HepG2 (cell line): ENCODE measurements around the gene FAM228B. TPM values are rescaled to one million over a fixed set of nuclear protein-coding genes. Genes with fewer than 3 reads are reported as not detected.

ENCODE experiments used
- ATF7-NPFF ChIP-seq: sonication (generic); formaldehyde crosslinking; IDR thresholded peaks from 2 replicates; pipeline ENCODE4 v1.8.1; 2023; ENCODE audit warnings: mild to moderate bottlenecking, low read depth, missing genetic modification reagents, moderate library complexity
- CBX2 ChIP-seq, 2 experiments: fragments of 200-600 bp in 1 of 2; sonication (generic); formaldehyde crosslinking in 1 of 2; IDR thresholded peaks; 2 replicates each; pipeline versions ENCODE4 v1.7.0 to v1.8.1; 2018 to 2022; ENCODE audit warnings: low read depth in 2 of 2, low read length in 1 of 2, mild to moderate bottlenecking in 1 of 2, missing genetic modification reagents in 1 of 2
- CBX5 ChIP-seq: sonication (generic); formaldehyde crosslinking; IDR thresholded peaks from 2 replicates; pipeline ENCODE4 v1.4.0; 2020; ENCODE audit warnings: missing genetic modification reagents, borderline replicate concordance
- ELF3 ChIP-seq: IDR thresholded peaks from 2 replicates; pipeline ENCODE4 v1.6.1; 2016; ENCODE audit warnings: missing genetic modification reagents, missing compliant biosample characterization
- FOXK1 ChIP-seq: sonication (generic); formaldehyde crosslinking; IDR thresholded peaks from 2 replicates; pipeline ENCODE4 v1.4.0; 2020; ENCODE audit warnings: low read depth, missing genetic modification reagents, borderline replicate concordance
- FOXP1 ChIP-seq, 2 experiments: fragments of 450-650 bp in 1 of 2; IDR thresholded peaks; 2 replicates each; pipeline ENCODE4 v1.6.1; 2017 to 2018; ENCODE audit warnings: antibody characterized with exemption in 1 of 2
- KLF16 ChIP-seq, 2 experiments: sonication (generic) in 1 of 2; formaldehyde crosslinking in 1 of 2; IDR thresholded peaks; 2 replicates each; pipeline versions ENCODE4 v1.6.1 to v1.8.0; 2016 to 2023; ENCODE audit warnings: missing genetic modification reagents in 2 of 2, missing compliant biosample characterization in 1 of 2
- PPARG ChIP-seq: conservative IDR thresholded peaks from 2 replicates; pipeline ENCODE4 v1.6.1; 2016; ENCODE audit warnings: missing biosample characterization, missing genetic modification reagents
- REPIN1 ChIP-seq: sonication (generic); formaldehyde crosslinking; IDR thresholded peaks from 2 replicates; pipeline ENCODE4 v1.8.0; 2022; ENCODE audit warnings: missing genetic modification reagents, low read depth, mild to moderate bottlenecking, borderline replicate concordance
- TEAD3 ChIP-seq: optimal IDR thresholded peaks from 2 replicates; pipeline ENCODE3; 2016; ENCODE audit warnings: borderline replicate concordance
- TGIF2 ChIP-seq: IDR thresholded peaks from 2 replicates; pipeline ENCODE4 v1.6.1; 2016; ENCODE audit warnings: control low read depth, missing compliant biosample characterization
- WIZ ChIP-seq: sonication (generic); formaldehyde crosslinking; IDR thresholded peaks from 2 replicates; pipeline ENCODE4 v1.5.1; 2020; ENCODE audit warnings: mild to moderate bottlenecking, missing genetic modification reagents
- ZNF563 ChIP-seq: sonication (generic); formaldehyde crosslinking; IDR thresholded peaks from 2 replicates; pipeline ENCODE4 v1.8.0; 2022; ENCODE audit warnings: mild to moderate bottlenecking, moderate library complexity, missing genetic modification reagents
- ZSCAN9 ChIP-seq: IDR thresholded peaks from 2 replicates; pipeline ENCODE4 v1.6.1; 2016; ENCODE audit warnings: borderline replicate concordance
- polyA plus RNA-seq, 8 experiments: library from polyadenylated mRNA; depleted of rRNA in 3 of 8; stranded (reverse) in 7 of 8; unstranded in 1 of 8; fragments of >200 nt; fragmentation: Illumina TruSeq in 4 of 8; extraction: Trizol in 4 of 8; gene quantifications; 2 replicates each; pipeline versions ENCODE4 v1.2.1 to v1.2.3, GENCODE V29; 2011 to 2016; ENCODE audit warnings: low read depth in 4 of 8, missing spikeins in 1 of 8, mixed read lengths in 1 of 8; ENCODE audit not compliant: insufficient read depth in 1 of 8
- total RNA-seq, 5 experiments: library from RNA; depleted of rRNA; stranded (reverse); fragments of >200 nt; fragmentation: Illumina TruSeq; extraction: Trizol; gene quantifications; 2 replicates each; pipeline ENCODE4 v1.2.3, GENCODE V29; 2016; ENCODE audit warnings: low read depth in 1 of 5
- TF ChIP-seq, protein P1 (sequence below): sonication (generic); formaldehyde crosslinking; IDR thresholded peaks from 2 replicates; pipeline ENCODE4 v1.4.0; 2020; ENCODE audit warnings: missing genetic modification reagents
- TF ChIP-seq, protein P2 (sequence below): IDR thresholded peaks from 2 replicates; pipeline ENCODE4 v1.6.1; 2012; ENCODE audit warnings: low read length, improper control_type of control experiment
- TF ChIP-seq, protein P3 (sequence below): sonication (generic); formaldehyde crosslinking; IDR thresholded peaks from 2 replicates; pipeline ENCODE4 v1.4.0; 2020; ENCODE audit warnings: missing genetic modification reagents
- TF ChIP-seq, protein P4 (sequence below): sonication (generic); formaldehyde crosslinking; IDR thresholded peaks from 2 replicates; pipeline ENCODE4 v1.4.0; 2020; ENCODE audit warnings: mild to moderate bottlenecking, missing genetic modification reagents
- TF ChIP-seq, protein P5 (sequence below): IDR thresholded peaks from 2 replicates; pipeline ENCODE4 v1.6.1; 2016; ENCODE audit warnings: mild to moderate bottlenecking, missing biosample characterization, missing genetic modification reagents

Gene FAM228B
- total and polyA plus RNA-seq, 2 of the 13 experiments (the other 11 are each of a cell fraction or from before 2014, with no cell fraction given), result 0.79 to 1.1 TPM

DNA sequence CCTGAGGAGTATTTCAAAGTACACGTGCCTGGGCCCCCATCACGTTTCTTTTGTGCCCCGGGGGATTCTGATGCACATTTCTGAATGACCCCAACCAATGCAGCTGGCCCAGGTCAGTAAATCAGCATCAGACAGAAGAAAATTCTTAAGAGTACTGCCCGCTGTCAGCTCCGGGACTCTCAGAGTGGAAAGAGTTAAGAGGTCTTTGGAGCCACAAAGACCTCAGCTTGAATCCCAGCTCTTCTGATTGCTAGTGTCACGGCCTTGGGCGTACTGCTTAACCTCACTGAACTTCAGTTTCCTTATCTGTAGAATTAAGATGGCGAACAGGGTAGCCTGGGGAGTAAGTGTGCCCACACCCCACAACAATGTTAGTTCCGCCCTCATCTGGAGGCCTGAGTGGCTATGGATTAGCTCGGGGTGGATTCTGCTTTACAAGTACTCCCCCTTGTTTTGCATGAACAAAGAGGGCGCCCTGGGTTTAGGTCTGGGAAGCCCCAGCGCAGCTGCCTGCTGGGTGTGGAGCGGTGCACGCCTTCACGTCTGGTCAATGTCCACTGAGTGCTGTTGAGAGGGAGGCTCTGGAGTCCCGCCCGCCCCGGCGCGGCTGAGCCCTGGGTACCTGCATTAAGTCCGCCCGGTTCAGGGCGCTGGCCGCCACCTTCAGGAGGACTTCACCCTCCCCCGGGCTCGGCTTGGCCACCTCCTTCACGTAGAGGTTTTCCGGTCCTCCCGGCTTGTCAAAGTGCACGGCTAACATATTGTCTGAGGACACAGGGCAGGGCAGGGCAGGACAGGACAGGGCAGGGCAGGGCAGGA is 39.5 kb upstream of the FAM228B start (continued):
- TF ChIP-seq KLF16 (CRISPR knock-in tag; IDR thresholded peaks at IDR 0.05) (peak in 1 of 2 experiments; percentile 53; a peak in 2 of 4 replicates), FOXK1 (CRISPR knock-in tag) (peak; percentile 50; the same call in 1 of the 2 replicates), FOXP1 (IDR thresholded peaks at IDR 0.05) (no peak; the same call in 1 of the 2 replicates), FOXP1 (CRISPR knock-in tag; IDR thresholded peaks at IDR 0.05) (peak; percentile 59; the same call in 1 of the 2 replicates), ZSCAN9 (CRISPR knock-in tag) (peak; percentile 79; the same call in 1 of the 2 replicates), REPIN1 (CRISPR knock-in tag) (no peak), CBX5 (CRISPR knock-in tag) (peak; percentile 72; the same call in 1 of the 2 replicates), PPARG (CRISPR knock-in tag) (peak; percentile 14; the same call in 1 of the 2 replicates), WIZ (no peak), ZNF563 (CRISPR knock-in tag) (no peak; the same call in 1 of the 2 replicates), TGIF2 (CRISPR knock-in tag) (peak; percentile 81), TEAD3 (CRISPR knock-in tag) (peak; percentile 61), ATF7-NPFF (CRISPR knock-in tag) (peak; percentile 74; the same call in 1 of the 2 replicates), ELF3 (CRISPR knock-in tag) (peak; percentile 62; the same call in 1 of the 2 replicates), CBX2 (IDR thresholded peaks at IDR 0.05; ENCODE audit: low read depth, low read length) (no peak), CBX2 (CRISPR knock-in tag; IDR thresholded peaks at IDR 0.05; ENCODE audit: low read depth) (peak; percentile 82; the same call in 1 of the 2 replicates)
- TF ChIP-seq, protein P1, sequence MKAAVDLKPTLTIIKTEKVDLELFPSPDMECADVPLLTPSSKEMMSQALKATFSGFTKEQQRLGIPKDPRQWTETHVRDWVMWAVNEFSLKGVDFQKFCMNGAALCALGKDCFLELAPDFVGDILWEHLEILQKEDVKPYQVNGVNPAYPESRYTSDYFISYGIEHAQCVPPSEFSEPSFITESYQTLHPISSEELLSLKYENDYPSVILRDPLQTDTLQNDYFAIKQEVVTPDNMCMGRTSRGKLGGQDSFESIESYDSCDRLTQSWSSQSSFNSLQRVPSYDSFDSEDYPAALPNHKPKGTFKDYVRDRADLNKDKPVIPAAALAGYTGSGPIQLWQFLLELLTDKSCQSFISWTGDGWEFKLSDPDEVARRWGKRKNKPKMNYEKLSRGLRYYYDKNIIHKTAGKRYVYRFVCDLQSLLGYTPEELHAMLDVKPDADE (CRISPR knock-in tag), result no peak; the same call in 1 of the 2 replicates
- TF ChIP-seq, protein P2, sequence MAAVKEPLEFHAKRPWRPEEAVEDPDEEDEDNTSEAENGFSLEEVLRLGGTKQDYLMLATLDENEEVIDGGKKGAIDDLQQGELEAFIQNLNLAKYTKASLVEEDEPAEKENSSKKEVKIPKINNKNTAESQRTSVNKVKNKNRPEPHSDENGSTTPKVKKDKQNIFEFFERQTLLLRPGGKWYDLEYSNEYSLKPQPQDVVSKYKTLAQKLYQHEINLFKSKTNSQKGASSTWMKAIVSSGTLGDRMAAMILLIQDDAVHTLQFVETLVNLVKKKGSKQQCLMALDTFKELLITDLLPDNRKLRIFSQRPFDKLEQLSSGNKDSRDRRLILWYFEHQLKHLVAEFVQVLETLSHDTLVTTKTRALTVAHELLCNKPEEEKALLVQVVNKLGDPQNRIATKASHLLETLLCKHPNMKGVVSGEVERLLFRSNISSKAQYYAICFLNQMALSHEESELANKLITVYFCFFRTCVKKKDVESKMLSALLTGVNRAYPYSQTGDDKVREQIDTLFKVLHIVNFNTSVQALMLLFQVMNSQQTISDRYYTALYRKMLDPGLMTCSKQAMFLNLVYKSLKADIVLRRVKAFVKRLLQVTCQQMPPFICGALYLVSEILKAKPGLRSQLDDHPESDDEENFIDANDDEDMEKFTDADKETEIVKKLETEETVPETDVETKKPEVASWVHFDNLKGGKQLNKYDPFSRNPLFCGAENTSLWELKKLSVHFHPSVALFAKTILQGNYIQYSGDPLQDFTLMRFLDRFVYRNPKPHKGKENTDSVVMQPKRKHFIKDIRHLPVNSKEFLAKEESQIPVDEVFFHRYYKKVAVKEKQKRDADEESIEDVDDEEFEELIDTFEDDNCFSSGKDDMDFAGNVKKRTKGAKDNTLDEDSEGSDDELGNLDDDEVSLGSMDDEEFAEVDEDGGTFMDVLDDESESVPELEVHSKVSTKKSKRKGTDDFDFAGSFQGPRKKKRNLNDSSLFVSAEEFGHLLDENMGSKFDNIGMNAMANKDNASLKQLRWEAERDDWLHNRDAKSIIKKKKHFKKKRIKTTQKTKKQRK, result no peak
- TF ChIP-seq, protein P3, sequence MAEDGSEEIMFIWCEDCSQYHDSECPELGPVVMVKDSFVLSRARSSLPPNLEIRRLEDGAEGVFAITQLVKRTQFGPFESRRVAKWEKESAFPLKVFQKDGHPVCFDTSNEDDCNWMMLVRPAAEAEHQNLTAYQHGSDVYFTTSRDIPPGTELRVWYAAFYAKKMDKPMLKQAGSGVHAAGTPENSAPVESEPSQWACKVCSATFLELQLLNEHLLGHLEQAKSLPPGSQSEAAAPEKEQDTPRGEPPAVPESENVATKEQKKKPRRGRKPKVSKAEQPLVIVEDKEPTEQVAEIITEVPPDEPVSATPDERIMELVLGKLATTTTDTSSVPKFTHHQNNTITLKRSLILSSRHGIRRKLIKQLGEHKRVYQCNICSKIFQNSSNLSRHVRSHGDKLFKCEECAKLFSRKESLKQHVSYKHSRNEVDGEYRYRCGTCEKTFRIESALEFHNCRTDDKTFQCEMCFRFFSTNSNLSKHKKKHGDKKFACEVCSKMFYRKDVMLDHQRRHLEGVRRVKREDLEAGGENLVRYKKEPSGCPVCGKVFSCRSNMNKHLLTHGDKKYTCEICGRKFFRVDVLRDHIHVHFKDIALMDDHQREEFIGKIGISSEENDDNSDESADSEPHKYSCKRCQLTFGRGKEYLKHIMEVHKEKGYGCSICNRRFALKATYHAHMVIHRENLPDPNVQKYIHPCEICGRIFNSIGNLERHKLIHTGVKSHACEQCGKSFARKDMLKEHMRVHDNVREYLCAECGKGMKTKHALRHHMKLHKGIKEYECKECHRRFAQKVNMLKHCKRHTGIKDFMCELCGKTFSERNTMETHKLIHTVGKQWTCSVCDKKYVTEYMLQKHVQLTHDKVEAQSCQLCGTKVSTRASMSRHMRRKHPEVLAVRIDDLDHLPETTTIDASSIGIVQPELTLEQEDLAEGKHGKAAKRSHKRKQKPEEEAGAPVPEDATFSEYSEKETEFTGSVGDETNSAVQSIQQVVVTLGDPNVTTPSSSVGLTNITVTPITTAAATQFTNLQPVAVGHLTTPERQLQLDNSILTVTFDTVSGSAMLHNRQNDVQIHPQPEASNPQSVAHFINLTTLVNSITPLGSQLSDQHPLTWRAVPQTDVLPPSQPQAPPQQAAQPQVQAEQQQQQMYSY (CRISPR knock-in tag), result no peak
- TF ChIP-seq, protein P4, sequence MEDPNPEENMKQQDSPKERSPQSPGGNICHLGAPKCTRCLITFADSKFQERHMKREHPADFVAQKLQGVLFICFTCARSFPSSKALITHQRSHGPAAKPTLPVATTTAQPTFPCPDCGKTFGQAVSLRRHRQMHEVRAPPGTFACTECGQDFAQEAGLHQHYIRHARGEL (CRISPR knock-in tag), result no peak
- TF ChIP-seq, protein P5, sequence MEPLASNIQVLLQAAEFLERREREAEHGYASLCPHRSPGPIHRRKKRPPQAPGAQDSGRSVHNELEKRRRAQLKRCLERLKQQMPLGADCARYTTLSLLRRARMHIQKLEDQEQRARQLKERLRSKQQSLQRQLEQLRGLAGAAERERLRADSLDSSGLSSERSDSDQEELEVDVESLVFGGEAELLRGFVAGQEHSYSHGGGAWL (CRISPR knock-in tag), result peak; percentile 73; the same call in 1 of the 2 replicates
